ENCODE measurements around the gene CTSC.
"Not testable (repeated sequence)": the region's sequence is repeated elsewhere in the genome, so short reads cannot be mapped to it uniquely, and the experiment has no call there.

The CTSC gene

DNA sequence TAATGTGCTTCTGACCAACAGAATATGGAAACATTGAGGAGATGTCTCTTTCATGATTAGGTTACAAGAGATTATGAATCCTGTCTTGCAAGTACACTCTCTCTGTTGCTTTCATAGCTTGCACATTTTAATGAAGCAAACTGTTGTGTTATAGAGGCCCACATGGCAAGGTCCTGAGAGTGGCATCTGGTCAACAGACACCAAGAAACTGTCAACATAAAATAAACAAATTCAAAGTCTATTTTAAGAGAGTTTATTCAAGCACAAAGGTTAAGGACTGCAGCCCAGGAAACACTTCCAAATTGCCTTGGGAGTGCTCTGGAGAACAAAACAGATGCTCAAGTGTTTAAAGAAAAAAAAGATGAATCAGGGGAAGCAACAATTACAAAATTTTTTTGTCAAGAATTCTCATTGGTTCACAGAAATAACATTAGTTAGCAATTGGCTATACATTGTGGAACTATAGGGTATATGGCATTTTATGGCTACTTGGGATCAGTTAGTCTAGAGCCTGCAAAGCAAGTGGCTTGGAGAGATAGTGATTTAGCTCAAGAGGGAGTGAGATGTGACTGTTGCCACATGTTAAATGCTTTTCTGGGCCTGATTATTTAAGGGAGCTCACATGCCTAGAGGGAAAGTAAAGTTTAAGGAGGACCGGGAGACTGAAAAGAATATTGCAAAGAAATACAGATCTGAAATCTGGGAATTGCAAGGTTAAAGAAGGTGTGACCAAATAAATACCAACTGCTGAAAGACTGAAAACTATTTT, 54.6 kb downstream of the CTSC start:
- no peak for DNase-seq (ENCODE audit: low spot score)

- DNase-seq (ENCODE audit: low spot score): no peak
Observed at GRCh38 chr11:88281317-88281712, 56.2 kb downstream of the CTSC start.

GRCh38 chr11:88280673-88281316, 56.7 kb downstream of the CTSC start:
- DNase-seq (ENCODE audit: low spot score): no peak

GRCh38 chr11:88277349-88277915, 60.1 kb downstream of the CTSC start:
- DNase-seq (ENCODE audit: low spot score): no peak

- no peak for DNase-seq (ENCODE audit: low spot score)
Observed at GRCh38 chr11:88275636-88276035, 61.9 kb downstream of the CTSC start.

DNA sequence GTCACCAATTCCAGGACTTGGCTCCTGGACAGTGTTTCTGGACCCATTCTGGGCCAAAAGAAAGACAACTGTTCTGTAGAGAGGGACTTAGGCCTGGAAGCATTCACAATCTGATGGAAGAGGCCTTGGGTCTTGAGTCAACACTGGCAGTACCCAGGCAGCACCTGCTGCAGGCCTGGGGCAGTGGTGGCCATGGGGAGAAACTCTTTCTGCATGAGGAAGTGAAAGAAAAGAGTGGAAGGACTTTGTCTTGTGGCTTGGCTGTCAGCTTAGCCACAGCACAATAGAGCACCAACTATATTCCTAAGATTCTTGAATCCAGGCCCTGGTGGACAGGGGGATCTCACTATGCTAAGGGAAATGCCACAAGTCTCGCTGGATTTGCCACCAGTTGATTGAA, 70.6 kb downstream of the CTSC start:
- DNase-seq (ENCODE audit: low spot score): no peak

GRCh38 chr11:88266157-88266556, 71.4 kb downstream of the CTSC start:
- no peak for DNase-seq (ENCODE audit: low spot score)

DNA sequence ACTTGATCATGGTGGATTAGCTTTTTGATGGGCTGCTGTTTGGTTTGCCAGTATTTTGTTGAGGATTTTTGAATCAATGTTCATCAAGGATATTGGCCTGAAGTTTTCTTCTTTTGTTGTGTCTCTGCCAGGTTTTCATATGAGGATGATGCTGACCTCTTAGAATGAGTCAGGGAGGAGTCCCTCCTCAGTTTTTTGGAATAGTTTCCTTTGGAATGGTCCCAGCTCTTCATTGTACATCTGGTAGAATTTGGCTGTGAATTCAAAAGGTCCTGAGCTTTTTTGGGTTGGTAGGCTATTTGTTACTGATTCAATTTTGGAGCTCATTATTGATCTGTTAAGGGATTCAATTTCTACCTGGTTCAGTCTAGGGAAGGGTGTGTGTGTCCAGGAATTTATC, 78.1 kb downstream of the CTSC start:
- DNase-seq (ENCODE audit: low spot score): no peak

- DNase-seq (ENCODE audit: low spot score): no peak
Observed at GRCh38 chr11:88252208-88252607, 85.3 kb downstream of the CTSC start.

GRCh38 chr11:88250566-88251242, 86.8 kb downstream of the CTSC start:
- DNase-seq (ENCODE audit: low spot score): no peak

DNA sequence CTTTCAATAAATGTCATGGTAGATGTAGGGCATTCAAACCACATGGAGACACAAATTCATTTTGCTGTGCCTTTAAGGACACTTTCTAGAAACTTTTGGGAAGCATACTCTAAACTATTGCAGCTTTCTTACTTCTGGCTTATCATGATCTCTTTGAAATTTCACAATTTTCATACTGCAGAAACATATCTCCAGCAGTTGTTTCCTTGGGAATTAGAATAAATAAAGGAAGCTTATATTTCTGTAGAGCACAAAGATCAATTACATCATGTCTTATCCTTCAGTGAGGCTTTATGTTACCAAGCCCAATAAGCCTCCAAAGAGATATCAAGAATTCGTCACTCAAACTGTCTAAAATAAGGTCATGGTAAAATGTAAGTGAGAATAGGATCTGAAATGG, 87.8 kb downstream of the CTSC start:
- no peak for DNase-seq (ENCODE audit: low spot score)

DNA sequence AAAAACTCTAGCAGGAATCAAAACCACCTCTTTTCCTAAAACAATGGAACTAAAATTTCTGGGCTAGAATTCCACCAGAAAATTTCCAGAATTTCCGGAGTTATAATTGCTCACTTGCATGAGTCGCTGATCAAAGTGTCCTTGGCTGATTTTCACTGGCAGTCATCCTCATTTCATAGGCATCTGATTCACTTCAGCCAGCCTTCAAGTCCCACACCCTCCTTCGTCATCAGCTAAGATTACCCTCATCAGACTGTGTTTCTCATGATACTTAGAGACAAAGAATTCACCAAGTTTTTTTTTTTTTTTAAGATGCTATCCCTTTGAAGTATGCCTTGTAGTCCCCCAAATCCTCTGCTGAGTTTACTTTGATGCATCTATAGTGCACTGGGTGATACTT, 90.8 kb downstream of the CTSC start:
- DNase-seq (ENCODE audit: low spot score): no peak

GRCh38 chr11:88245576-88245975, 92.0 kb downstream of the CTSC start:
- not testable (repeated sequence) for DNase-seq (ENCODE audit: low spot score)

Data from LoVo (cell line).